T-helper 1 cell treated with Interleukin-12 subunit alpha and Interleukin-12 subunit beta and Interleukin-4 antibody, amounts not matched to agents 30 ng/mL and 1 ng/mL, for 36 hours (primary cell): ENCODE measurements around the gene TIAM1. TPM values are rescaled to one million over a fixed set of nuclear protein-coding genes. Genes with fewer than 3 reads are reported as not detected.

Experiments used
- intact Hi-C: fragments of 100-400 bp; cut with micrococcal nuclease; formaldehyde crosslinking; loops from one replicate; pipeline ENCODE4 v1.15.1; 2024
- total RNA-seq: library from RNA; stranded (reverse); gene quantifications from 2 replicates; pipeline ENCODE4 v1.2.3, GENCODE V29; 2022

TIAM1 gene
- total RNA-seq, 1 donor from 2014 or later = 155 TPM

- intact Hi-C loops = no loop called here
Observed at GRCh38 chr21:31151156-31152045, 192.7 kb downstream of the TIAM1 start.

- intact Hi-C loops = no loop called here
Observed at GRCh38 chr21:31145274-31145673, 198.8 kb downstream of the TIAM1 start.

- intact Hi-C loops = loop anchor here (2.0 kb wide), 1 partner anchor 44 kb away; no protein-coding TSS in a partner anchor
Observed at GRCh38 chr21:31143036-31143435, 201.0 kb downstream of the TIAM1 start.

GRCh38 chr21:31142600-31142999, 201.5 kb downstream of the TIAM1 start:
- intact Hi-C loops = loop anchor here (2.0 kb wide), 1 partner anchor 44 kb away; no protein-coding TSS in a partner anchor

GRCh38 chr21:31141389-31142000, 202.6 kb downstream of the TIAM1 start:
- intact Hi-C loops = no loop called here

- intact Hi-C loops = no loop called here
Observed at GRCh38 chr21:31140676-31141075, 203.4 kb downstream of the TIAM1 start.

GRCh38 chr21:31140025-31140424, 204.0 kb downstream of the TIAM1 start:
- intact Hi-C loops = no loop called here

- intact Hi-C loops = no loop called here
Observed at GRCh38 chr21:31137960-31138359, 206.1 kb downstream of the TIAM1 start.

GRCh38 chr21:31136891-31137290, 207.2 kb downstream of the TIAM1 start:
- intact Hi-C loops = no loop called here

GRCh38 chr21:31135531-31136184, 208.4 kb downstream of the TIAM1 start:
- intact Hi-C loops = no loop called here

GRCh38 chr21:31133243-31133830, 210.7 kb downstream of the TIAM1 start:
- intact Hi-C loops = loop anchor here (1.0 to 5.0 kb wide), 10 partner anchors 26 to 597 kb away; partner anchors contain the start of gene SOD1

GRCh38 chr21:31132574-31133242, 211.4 kb downstream of the TIAM1 start:
- intact Hi-C loops = loop anchor here (1.0 to 5.0 kb wide), 13 partner anchors 15 to 598 kb away; partner anchors contain the start of genes KRTAP21-3 and SOD1

- intact Hi-C loops = loop anchor here (5.0 kb wide), 1 partner anchor 119 kb away; no protein-coding TSS in a partner anchor
Observed at GRCh38 chr21:31130821-31131220, 213.2 kb downstream of the TIAM1 start.

GRCh38 chr21:31128234-31128633, 215.8 kb downstream of the TIAM1 start:
- intact Hi-C loops = no loop called here

- intact Hi-C loops = no loop called here
Observed at GRCh38 chr21:31124010-31124409, 220.1 kb downstream of the TIAM1 start.

- intact Hi-C loops = no loop called here
Observed at GRCh38 chr21:31119199-31119598, 224.9 kb downstream of the TIAM1 start.

GRCh38 chr21:31117128-31117916, 226.7 kb downstream of the TIAM1 start:
- intact Hi-C loops = loop anchor here (1.0 kb wide), 1 partner anchor 15 kb away; no protein-coding TSS in a partner anchor

GRCh38 chr21:31115249-31115648, 228.8 kb downstream of the TIAM1 start:
- intact Hi-C loops = no loop called here

GRCh38 chr21:31111093-31111492, 233.0 kb downstream of the TIAM1 start:
- intact Hi-C loops = no loop called here

GRCh38 chr21:31110430-31110829, 233.6 kb downstream of the TIAM1 start:
- intact Hi-C loops = no loop called here
